H1 (cell line): ENCODE results near the gene EMID1. TPM values are rescaled to one million over a fixed set of nuclear protein-coding genes. Genes with fewer than 3 reads are reported as not detected.

Experiments
- CTCF ChIA-PET: fragments of 300-600 bp; sonication (Branson Sonifier 250); formaldehyde crosslinking; loops from one replicate; lab custom pipeline; 2021; ENCODE audit not compliant: partially characterized antibody; lab: Charles Lee
- POLR2A ChIA-PET: fragments of 300-600 bp; sonication (Branson Sonifier 250); formaldehyde crosslinking; loops from one replicate; lab custom pipeline; 2021; ENCODE audit warnings: inconsistent platforms; ENCODE audit not compliant: partially characterized antibody; lab: Charles Lee
- DNase-seq, 2 experiments: peaks; one replicate each; pipeline versions ENCODE4 v3.0.0 to v3.0.0-alpha.2; 2010 to 2022; ENCODE audit warnings: low spot score in 2 of 2, low read depth in 1 of 2, mixed read lengths in 1 of 2
- FAIRE-seq: peaks from 2 replicates; lab custom pipeline; 2011; peaks lifted over from hg19 to GRCh38; lab: Jason Lieb, UNC
- H2AFZ ChIP-seq: 2 replicates; pipeline ENCODE4 v1.8.1; 2012; ENCODE audit warnings: low read length, inconsistent platforms
- H2AK5ac ChIP-seq: 2 replicates; pipeline ENCODE4 v1.6.1; 2013; ENCODE audit warnings: low read depth, low read length
- H2BK120ac ChIP-seq: replicated peaks from 2 replicates; pipeline ENCODE3; 2013; ENCODE audit warnings: low read depth, low read length, inconsistent platforms
- H2BK12ac ChIP-seq: 2 replicates; pipeline ENCODE4 v1.6.1; 2013; ENCODE audit warnings: low read depth, low read length
- H2BK15ac ChIP-seq: 2 replicates; pipeline ENCODE4 v1.6.1; 2013; ENCODE audit warnings: low read length
- H2BK20ac ChIP-seq: 2 replicates; pipeline ENCODE4 v1.6.1; 2013; ENCODE audit warnings: low read length
- H2BK5ac ChIP-seq: 2 replicates; pipeline ENCODE4 v1.6.1; 2013; ENCODE audit warnings: low read depth, low read length
- H3K14ac ChIP-seq: 2 replicates; pipeline ENCODE4 v1.6.1; 2013; ENCODE audit warnings: inconsistent platforms; ENCODE audit not compliant: insufficient read length
- H3K18ac ChIP-seq: 2 replicates; pipeline ENCODE4 v1.6.1; 2013; ENCODE audit warnings: low read length; ENCODE audit errors: extremely low read depth
- H3K23ac ChIP-seq: 2 replicates; pipeline ENCODE4 v1.6.1; 2013; ENCODE audit warnings: inconsistent platforms; ENCODE audit not compliant: insufficient read length
- H3K23me2 ChIP-seq: 2 replicates; pipeline ENCODE4 v1.6.1; 2013; ENCODE audit warnings: low read depth, low read length
- H3K27ac ChIP-seq: 2 replicates; pipeline ENCODE4 v1.6.1; 2011; ENCODE audit warnings: low read depth, low read length, inconsistent platforms
- H3K27me3 ChIP-seq, 4 experiments: replicated peaks in 1 of 4; 1 replicate in 1 of 4; 2 replicates in 3 of 4; pipeline versions ENCODE4 v1.6.1 to v1.8.1; 2011 to 2013; ENCODE audit warnings: low read length in 3 of 4, mild to moderate bottlenecking in 3 of 4, inconsistent platforms in 2 of 4, mixed read lengths in 2 of 4, moderate library complexity in 1 of 4; ENCODE audit not compliant: control insufficient read depth in 3 of 4, insufficient read depth in 3 of 4; ENCODE audit errors: extremely low read depth in 1 of 4
- H3K36me3 ChIP-seq, 4 experiments: 2 replicates each; pipeline versions ENCODE4 v1.6.1 to v1.8.1; 2011 to 2013; ENCODE audit warnings: mild to moderate bottlenecking in 4 of 4, low read length in 3 of 4, moderate library complexity in 2 of 4, control low read depth in 1 of 4, inconsistent platforms in 1 of 4; ENCODE audit not compliant: insufficient read depth in 4 of 4, control insufficient read depth in 2 of 4
- H3K4ac ChIP-seq: replicated peaks from 2 replicates; pipeline ENCODE3; 2013; ENCODE audit warnings: low read length, low read depth, mixed read lengths, inconsistent platforms; ENCODE audit not compliant: insufficient read length
- H3K4me1 ChIP-seq, 4 experiments: replicated peaks in 1 of 4; 1 replicate in 1 of 4; 2 replicates in 3 of 4; pipeline versions ENCODE4 v1.6.1 to v1.8.1; 2011 to 2013; ENCODE audit warnings: low read length in 3 of 4, inconsistent platforms in 2 of 4, mixed read lengths in 1 of 4; ENCODE audit not compliant: insufficient read depth in 4 of 4, control insufficient read depth in 3 of 4
- H3K4me2 ChIP-seq, 2 experiments: 2 replicates each; pipeline versions ENCODE4 v1.6.1 to v1.8.1; 2011 to 2013; ENCODE audit warnings: low read depth in 2 of 2, low read length in 2 of 2, control low read depth in 1 of 2, inconsistent platforms in 1 of 2, mild to moderate bottlenecking in 1 of 2; ENCODE audit not compliant: insufficient read depth in 1 of 2
- H3K4me3 ChIP-seq, 4 experiments: fragments of 200-600, 300-600 bp in 1 of 4; sonication (generic), shearing (Covaris generic), sonication (Bioruptor Twin) in 1 of 4; 2 replicates each; pipeline versions ENCODE4 v1.5.1 to v1.8.1; 2011 to 2016; ENCODE audit warnings: low read length in 4 of 4, low read depth in 3 of 4, control low read depth in 2 of 4, inconsistent platforms in 2 of 4, mild to moderate bottlenecking in 2 of 4, mixed read lengths in 1 of 4, moderate library complexity in 1 of 4; ENCODE audit not compliant: insufficient read depth in 2 of 4; ENCODE audit errors: extremely low read depth in 1 of 4
- H3K56ac ChIP-seq: replicated peaks from 2 replicates; pipeline ENCODE3; 2013; ENCODE audit warnings: low read depth, mild to moderate bottlenecking, mixed read lengths, low read length, inconsistent platforms; ENCODE audit not compliant: insufficient read length
- H3K79me1 ChIP-seq: 2 replicates; pipeline ENCODE4 v1.6.1; 2013; ENCODE audit warnings: low read depth, low read length, control low read depth
- H3K79me2 ChIP-seq, 2 experiments: 2 replicates each; pipeline versions ENCODE4 v1.6.1 to v1.8.1; 2012 to 2013; ENCODE audit warnings: low read length in 2 of 2, mild to moderate bottlenecking in 2 of 2, inconsistent platforms in 1 of 2; ENCODE audit not compliant: insufficient read depth in 2 of 2, control insufficient read depth in 1 of 2
- H3K9ac ChIP-seq, 4 experiments: replicated peaks in 1 of 4; 1 replicate in 1 of 4; 2 replicates in 3 of 4; pipeline versions ENCODE4 v1.6.1 to v1.8.1; 2011 to 2013; ENCODE audit warnings: low read depth in 3 of 4, low read length in 3 of 4, control low read depth in 2 of 4, mild to moderate bottlenecking in 2 of 4, moderate library complexity in 2 of 4, inconsistent platforms in 1 of 4; ENCODE audit errors: extremely low read depth in 1 of 4
- H3K9me3 ChIP-seq, 2 experiments: 2 replicates each; pipeline versions ENCODE4 v1.6.1 to v1.8.1; 2012 to 2013; ENCODE audit warnings: mild to moderate bottlenecking in 2 of 2, moderate library complexity in 2 of 2, control low read depth in 1 of 2, inconsistent platforms in 1 of 2, low read depth in 1 of 2, low read length in 1 of 2, mixed read lengths in 1 of 2; ENCODE audit not compliant: insufficient read depth in 2 of 2
- H4K20me1 ChIP-seq, 2 experiments: replicated peaks in 1 of 2; 2 replicates each; pipeline versions ENCODE3 to v1.8.1; 2011 to 2013; ENCODE audit warnings: inconsistent platforms in 2 of 2, low read length in 2 of 2, mild to moderate bottlenecking in 1 of 2; ENCODE audit not compliant: insufficient read depth in 2 of 2, control insufficient read depth in 1 of 2
- H4K5ac ChIP-seq: 2 replicates; pipeline ENCODE4 v1.6.1; 2013; ENCODE audit warnings: low read length, low read depth, mixed read lengths, inconsistent platforms; ENCODE audit not compliant: insufficient read length
- H4K8ac ChIP-seq: 2 replicates; pipeline ENCODE4 v1.8.0; 2013; ENCODE audit warnings: mild to moderate bottlenecking, moderate library complexity, low read length, inconsistent platforms; ENCODE audit not compliant: insufficient read depth; ENCODE audit errors: extremely low read depth
- H4K91ac ChIP-seq: replicated peaks from 2 replicates; pipeline ENCODE3; 2013; ENCODE audit warnings: low read length, mixed read lengths, inconsistent platforms; ENCODE audit not compliant: insufficient read length
- HDAC6 ChIP-seq: IDR thresholded peaks from one replicate; pipeline ENCODE4 v1.7.1; 2012; ENCODE audit warnings: low read depth, mild to moderate bottlenecking, inconsistent platforms, low read length, moderate library complexity
- POLR2AphosphoS5 ChIP-seq: IDR thresholded peaks from 2 replicates; pipeline ENCODE4 v1.6.1; 2011; ENCODE audit warnings: low read depth, low read length
- WGBS, 2 experiments: shearing (Covaris generic) in 1 of 2; methylation state at CpG; one replicate each; pipeline versions ENCODE4 v1.1.6 to v1.1.7; 2013 to 2015; ENCODE audit warnings: low lambda C conversion rate in 2 of 2, mixed read lengths in 2 of 2, inconsistent platforms in 1 of 2, low coverage in 1 of 2, missing lambda C conversion rate in 1 of 2; ENCODE audit not compliant: insufficient replicate concordance in 2 of 2, insufficient coverage in 1 of 2, insufficient read length in 1 of 2; ENCODE audit errors: extremely low coverage in 1 of 2, missing lambda C conversion rate in 1 of 2; 5-methylcytosine and 5-hydroxymethylcytosine counted together
- polyA plus RNA-seq, 7 experiments: library from polyadenylated mRNA; depleted of rRNA in 3 of 7; stranded (reverse) in 5 of 7; unstranded in 2 of 7; fragments of >200 nt in 5 of 7; fragments of 200-250 nt in 2 of 7; gene quantifications; 1 replicate in 5 of 7; 2 replicates in 1 of 7; 4 replicates in 1 of 7; pipeline versions ENCODE4 v1.2.1 to v1.2.3, GENCODE V29; 2011 to 2013; ENCODE audit warnings: missing spikeins in 2 of 7, mixed read lengths in 2 of 7
- total RNA-seq: library from RNA; stranded (reverse); fragmentation: NEBNext Ultra II Directional; extraction: Animal tissue kit (Norgen Biotek cat#: 25700); gene quantifications from 2 replicates; pipeline ENCODE4 v1.2.1, GENCODE V29; 2021

Gene EMID1
- total and polyA plus RNA-seq, 2 of the 8 experiments (the other 6 are each of a cell fraction or from before 2014, with no cell fraction given), result 3.9 to 7.4 TPM

- TF ChIP-seq POLR2AphosphoS5, result peak; percentile 58
- no peak for TF ChIP-seq HDAC6
- TF ChIP-seq, all 59 proteins: peak for 1
- H4K20me1 ChIP-seq, result peaks cover 12 to 18% of the 10 kb centered on the region in 2 experiments
- 92% methylated on average over 7 of the region's 7 CpGs; no CpG with 5 or more reads in 1 of the 2 experiments for WGBS, 2 experiments
- H3K4ac ChIP-seq, result no peak overlapping the region
- no peaks in the 10 kb centered on the region for H3K27me3 ChIP-seq
- H3K4me2 ChIP-seq, result no peak overlapping the region
- H4K5ac ChIP-seq, result no peak overlapping the region
- H2BK15ac ChIP-seq, result no peak overlapping the region
- no peak overlapping the region for H3K4me3 ChIP-seq
- H3K79me2 ChIP-seq, result peaks cover 2 to 44% of the 10 kb centered on the region in 2 experiments; a peak in 2 of 4 replicates
- H3K9ac ChIP-seq, result no peak overlapping the region
- no peaks in the 10 kb centered on the region for H3K9me3 ChIP-seq
- DNase-seq (no peak), FAIRE-seq (no peak)
- no peak overlapping the region for H3K14ac ChIP-seq
- no peaks in the 10 kb centered on the region for H3K4me1 ChIP-seq
- no peak overlapping the region for H3K18ac ChIP-seq
- H3K36me3 ChIP-seq, result peaks cover 41 to 97% (median 76%) of the 10 kb centered on the region in 4 experiments
- no peak overlapping the region for H4K91ac ChIP-seq
- no peak overlapping the region for H3K56ac ChIP-seq
- ChIA-PET CTCF (no interaction called here), POLR2A (interaction anchor here (1.1 to 20.1 kb wide), 3 partner anchors 12 to 23 kb away, joined by 5 to 436 read pairs (median 66); partner anchors contain the start of genes EWSR1, GAS2L1 and RHBDD3)
- H2AK5ac ChIP-seq, result no peak overlapping the region
- no peak overlapping the region; the same call in 1 of the 2 replicates for H4K8ac ChIP-seq
- H2BK120ac ChIP-seq, result no peak overlapping the region
- H3K79me1 ChIP-seq, result peaks cover 2% of the 10 kb centered on the region; the same call in 1 of the 2 replicates
- no peaks in the 10 kb centered on the region for H3K23me2 ChIP-seq
- no peak overlapping the region for H2AFZ ChIP-seq
- H2BK12ac ChIP-seq, result no peak overlapping the region
- no peak overlapping the region for H2BK5ac ChIP-seq
- no peak overlapping the region for H3K23ac ChIP-seq
- H3K27ac ChIP-seq, result no peak overlapping the region
- H2BK20ac ChIP-seq, result no peak overlapping the region
These were observed 85.5 kb downstream of the EMID1 start for GRCh38 chr22:29291215-29291614.
